Neuronal stem cell (in vitro differentiated cells): Measurements from ENCODE around the gene MYBL2.

Experiments used
- DNase-seq: peaks from one replicate; pipeline ENCODE4 v3.0.0-alpha.2; 2013; ENCODE audit warnings: low spot score
- H2AFZ ChIP-seq: one replicate; pipeline ENCODE4 v1.6.1; 2013; ENCODE audit warnings: mild to moderate bottlenecking, low read length, inconsistent platforms
- H2AK5ac ChIP-seq: 2 replicates; pipeline ENCODE4 v1.6.1; 2013; ENCODE audit warnings: low read depth, mild to moderate bottlenecking, inconsistent platforms, low read length, moderate library complexity, mixed read lengths
- H2BK120ac ChIP-seq: 2 replicates; pipeline ENCODE4 v1.6.1; 2013; ENCODE audit warnings: low read depth, mild to moderate bottlenecking, inconsistent platforms, low read length, moderate library complexity, mixed read lengths
- H2BK12ac ChIP-seq: one replicate; pipeline ENCODE4 v1.6.1; 2013; ENCODE audit warnings: low read length, inconsistent platforms
- H2BK15ac ChIP-seq: 2 replicates; pipeline ENCODE4 v1.6.1; 2013; ENCODE audit warnings: mild to moderate bottlenecking, low read length, inconsistent platforms, mixed read lengths
- H2BK5ac ChIP-seq: one replicate; pipeline ENCODE4 v1.6.1; 2013; ENCODE audit warnings: inconsistent platforms, mild to moderate bottlenecking, low read length, moderate library complexity
- H3K14ac ChIP-seq: one replicate; pipeline ENCODE4 v1.6.1; 2013; ENCODE audit warnings: low read length, inconsistent platforms
- H3K18ac ChIP-seq: 2 replicates; pipeline ENCODE4 v1.6.1; 2013; ENCODE audit warnings: low read length, inconsistent platforms
- H3K23ac ChIP-seq: 2 replicates; pipeline ENCODE4 v1.6.1; 2013; ENCODE audit warnings: low read depth, mild to moderate bottlenecking, mixed read lengths, low read length, inconsistent platforms; ENCODE audit not compliant: poor library complexity
- H3K27ac ChIP-seq: replicated peaks from 3 replicates; pipeline ENCODE4 v1.5.1; 2013; ENCODE audit warnings: low read length, inconsistent platforms
- H3K27me3 ChIP-seq, 3 experiments: 2 replicates each; pipeline ENCODE4 v1.6.1; 2013; ENCODE audit warnings: low read length in 3 of 3, mild to moderate bottlenecking in 2 of 3, inconsistent platforms in 1 of 3, low read depth in 1 of 3, mixed read lengths in 1 of 3, moderate library complexity in 1 of 3; ENCODE audit not compliant: control insufficient read depth in 3 of 3, insufficient read depth in 3 of 3
- H3K36me3 ChIP-seq, 2 donors: replicated peaks in 1 of 2; 2 replicates each; pipeline ENCODE4 v1.6.1; 2013; ENCODE audit warnings: low read length in 2 of 2; ENCODE audit not compliant: control insufficient read depth in 2 of 2, insufficient read depth in 2 of 2
- H3K4ac ChIP-seq: 2 replicates; pipeline ENCODE4 v1.6.1; 2013; ENCODE audit warnings: inconsistent platforms, mild to moderate bottlenecking, low read length, moderate library complexity
- H3K4me1 ChIP-seq, 2 donors: 1 replicate in 1 of 2; 2 replicates in 1 of 2; pipeline ENCODE4 v1.6.1; 2013; ENCODE audit warnings: low read length in 2 of 2, low read depth in 1 of 2; ENCODE audit not compliant: control insufficient read depth in 2 of 2, insufficient read depth in 1 of 2
- H3K4me2 ChIP-seq: one replicate; pipeline ENCODE4 v1.6.1; 2013; ENCODE audit warnings: mild to moderate bottlenecking, low read length, inconsistent platforms; ENCODE audit not compliant: insufficient read depth, poor library complexity, severe bottlenecking
- H3K4me3 ChIP-seq, 2 donors: 2 replicates each; pipeline ENCODE4 v1.5.1; 2013; ENCODE audit warnings: low read length in 2 of 2, mild to moderate bottlenecking in 2 of 2, inconsistent platforms in 1 of 2, moderate library complexity in 1 of 2
- H3K79me1 ChIP-seq: one replicate; pipeline ENCODE4 v1.6.1; 2013; ENCODE audit warnings: low read depth, mild to moderate bottlenecking, inconsistent platforms, low read length, moderate library complexity
- H3K9ac ChIP-seq: one replicate; pipeline ENCODE4 v1.6.1; 2013; ENCODE audit warnings: mild to moderate bottlenecking, low read depth, low read length, inconsistent platforms; ENCODE audit not compliant: poor library complexity
- H3K9me3 ChIP-seq, 2 donors: replicated peaks in 1 of 2; 2 replicates each; pipeline versions ENCODE3 to v1.6.1; 2013; ENCODE audit warnings: low read length in 2 of 2, mild to moderate bottlenecking in 2 of 2, inconsistent platforms in 1 of 2, low read depth in 1 of 2, mixed read lengths in 1 of 2, moderate library complexity in 1 of 2; ENCODE audit not compliant: control insufficient read depth in 2 of 2, insufficient read depth in 1 of 2
- H4K8ac ChIP-seq: one replicate; pipeline ENCODE4 v1.6.1; 2013; ENCODE audit warnings: low read depth, mild to moderate bottlenecking, inconsistent platforms, low read length, moderate library complexity
- H4K91ac ChIP-seq: one replicate; pipeline ENCODE4 v1.6.1; 2013; ENCODE audit warnings: low read length, low read depth, mild to moderate bottlenecking, inconsistent platforms; ENCODE audit not compliant: poor library complexity
- WGBS, 2 donors: extraction: QIAGEN DNeasy Blood & Tissue Kit; methylation state at CpG; one replicate each; pipeline ENCODE4 v1.1.7; 2013; ENCODE audit warnings: missing lambda C conversion rate in 2 of 2, mixed read lengths in 1 of 2; ENCODE audit not compliant: insufficient read length in 2 of 2, insufficient replicate concordance in 1 of 2; ENCODE audit errors: extremely low coverage in 2 of 2; 5-methylcytosine and 5-hydroxymethylcytosine counted together

MYBL2 gene

DNA sequence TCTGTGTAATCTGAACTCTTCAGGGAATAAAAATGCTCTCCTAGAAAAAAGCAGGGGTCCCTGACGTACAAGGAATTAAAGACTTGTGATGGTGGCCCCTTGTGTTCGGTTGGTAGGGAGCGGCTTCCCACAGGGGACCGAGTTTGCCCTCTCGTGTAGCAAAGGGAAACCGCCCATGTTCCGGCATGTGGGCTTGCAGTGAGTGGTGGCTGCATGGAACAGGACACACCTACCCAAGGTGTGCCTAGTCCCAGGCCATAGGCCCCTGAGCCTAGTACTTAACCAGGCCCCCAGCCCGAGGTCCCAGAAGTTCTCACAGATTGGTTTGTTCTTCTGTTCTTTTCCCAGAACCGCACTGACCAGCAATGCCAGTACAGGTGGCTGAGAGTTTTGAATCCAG lies 15.5 kb downstream of the MYBL2 start:
- no peak for DNase-seq
- Histone ChIP-seq H3K4me1 (peaks cover 0 to 7% of the 10 kb centered on the region in 2 donors), H3K18ac (no peak overlapping the region), H3K27me3 (no peaks in the 10 kb centered on the region), H2AFZ (no peak overlapping the region), H3K4me3 (no peak overlapping the region), H3K4ac (no peak overlapping the region), H2AK5ac (no peak overlapping the region), H4K91ac (no peak overlapping the region), H3K14ac (no peak overlapping the region), H3K23ac (no peak overlapping the region), H3K27ac (no peak overlapping the region), H3K9me3 (no peaks in the 10 kb centered on the region), H3K36me3 (peaks cover 18 to 74% of the 10 kb centered on the region in 2 donors), H2BK15ac (no peak overlapping the region), H3K9ac (no peak overlapping the region), H2BK120ac (no peak overlapping the region), H3K4me2 (no peak overlapping the region), H2BK12ac (no peak overlapping the region), H2BK5ac (no peak overlapping the region), H3K79me1 (peaks cover 2% of the 10 kb centered on the region), H4K8ac (no peak overlapping the region)
- WGBS, 2 donors = no CpG with 5 or more reads among the region's 9 CpGs

DNA sequence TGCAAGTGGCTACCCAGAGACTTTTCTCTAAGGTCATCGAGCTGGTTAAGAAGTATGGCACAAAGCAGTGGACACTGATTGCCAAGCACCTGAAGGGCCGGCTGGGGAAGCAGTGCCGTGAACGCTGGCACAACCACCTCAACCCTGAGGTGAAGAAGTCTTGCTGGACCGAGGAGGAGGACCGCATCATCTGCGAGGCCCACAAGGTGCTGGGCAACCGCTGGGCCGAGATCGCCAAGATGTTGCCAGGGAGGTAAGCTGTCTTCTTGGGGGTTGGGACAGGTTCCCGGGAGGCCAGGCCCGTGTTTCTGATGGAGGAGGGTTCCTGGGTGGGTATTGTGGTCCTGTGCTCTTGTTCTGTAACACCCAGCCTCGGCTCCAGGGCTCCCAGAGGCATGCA lies 19.9 kb downstream of the MYBL2 start:
- Histone ChIP-seq H3K4me1 (no peaks in the 10 kb centered on the region), H3K4ac (no peak overlapping the region), H3K9me3 (no peaks in the 10 kb centered on the region), H2AK5ac (no peak overlapping the region), H2BK12ac (no peak overlapping the region), H3K14ac (peak overlapping the region; percentile 87), H3K79me1 (no peaks in the 10 kb centered on the region), H2BK120ac (no peak overlapping the region), H2BK15ac (no peak overlapping the region), H3K27ac (no peak overlapping the region), H3K18ac (no peak overlapping the region), H3K36me3 (peaks cover 28 to 78% of the 10 kb centered on the region in 2 donors), H2AFZ (no peak overlapping the region), H2BK5ac (no peak overlapping the region), H4K8ac (no peak overlapping the region), H3K27me3 (no peaks in the 10 kb centered on the region), H3K4me3 (no peak overlapping the region), H3K4me2 (no peak overlapping the region), H3K9ac (peak overlapping the region; percentile 16), H3K23ac (peak overlapping the region; percentile 59), H4K91ac (no peak overlapping the region)
- DNase-seq = no peak
- no CpG with 5 or more reads among the region's 13 CpGs for WGBS, 2 donors

DNA sequence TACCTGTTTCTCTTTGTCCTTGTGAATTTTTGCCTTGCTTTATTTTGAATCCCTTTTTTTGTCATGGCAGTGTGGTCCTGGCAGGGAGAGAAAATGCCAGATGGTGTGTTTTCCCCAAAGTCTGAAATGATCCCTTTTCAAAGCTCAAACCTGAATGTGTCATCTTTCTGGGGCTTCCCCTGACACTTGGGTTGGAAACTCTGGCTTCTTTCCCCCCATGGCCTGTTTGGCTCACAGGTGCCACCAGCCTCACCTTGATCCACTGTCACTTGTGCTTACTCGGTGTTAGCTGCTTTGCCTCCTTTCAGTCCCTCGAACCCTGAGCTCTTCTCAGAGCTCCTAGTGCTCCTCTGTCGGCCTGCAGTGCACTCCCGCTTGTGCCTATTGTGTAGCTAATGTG lies 22.3 kb downstream of the MYBL2 start:
- H3K9ac ChIP-seq = no peak overlapping the region
- H2BK15ac ChIP-seq = no peak overlapping the region
- H3K27me3 ChIP-seq = no peaks in the 10 kb centered on the region
- no peak for DNase-seq
- no peak overlapping the region for H3K23ac ChIP-seq
- no peak overlapping the region for H3K4ac ChIP-seq
- H3K27ac ChIP-seq = no peak overlapping the region
- H2AFZ ChIP-seq = no peak overlapping the region
- H3K79me1 ChIP-seq = no peaks in the 10 kb centered on the region
- H3K4me3 ChIP-seq = no peak overlapping the region
- no peak overlapping the region for H2BK12ac ChIP-seq
- H3K14ac ChIP-seq = no peak overlapping the region
- H3K9me3 ChIP-seq = no peaks in the 10 kb centered on the region
- no peak overlapping the region for H3K4me2 ChIP-seq
- H2BK120ac ChIP-seq = no peak overlapping the region
- no peak overlapping the region for H4K91ac ChIP-seq
- H2AK5ac ChIP-seq = no peak overlapping the region
- H3K18ac ChIP-seq = no peak overlapping the region
- no CpG with 5 or more reads among the region's 4 CpGs for WGBS, 2 donors
- H4K8ac ChIP-seq = no peak overlapping the region
- peaks cover 26 to 76% of the 10 kb centered on the region in 2 donors for H3K36me3 ChIP-seq
- H3K4me1 ChIP-seq = no peaks in the 10 kb centered on the region
- H2BK5ac ChIP-seq = no peak overlapping the region

DNA sequence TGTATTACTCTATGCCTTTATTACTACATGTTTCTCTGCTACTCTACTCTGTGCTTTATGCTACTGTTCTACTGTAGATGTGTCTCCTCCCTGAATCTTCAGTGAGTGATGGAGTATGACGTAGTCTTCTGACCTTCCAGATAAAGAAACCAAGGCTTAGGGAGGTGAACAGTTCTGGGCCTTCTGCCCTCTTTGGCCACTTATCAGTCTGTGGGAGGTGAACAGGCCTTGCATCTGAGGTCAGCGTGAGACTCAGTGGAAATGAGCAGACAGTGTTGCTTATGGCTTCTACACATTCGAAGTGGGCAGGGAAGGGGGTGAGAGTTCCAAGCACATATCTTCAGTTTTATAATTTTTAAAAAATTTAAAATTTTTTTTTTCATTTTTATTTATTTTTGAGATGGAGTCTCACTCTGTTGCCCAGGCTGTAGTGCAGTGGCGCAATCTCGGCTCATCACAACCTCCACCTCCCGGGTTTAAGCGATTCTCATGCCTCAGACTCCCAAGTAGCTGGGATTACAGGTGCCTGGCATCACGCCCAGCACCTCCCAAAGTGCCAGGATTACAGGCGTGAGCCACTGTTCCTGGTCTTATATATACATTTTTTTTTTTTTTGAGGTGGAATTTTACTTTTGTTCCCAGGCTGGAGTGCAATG lies 24.2 kb downstream of the MYBL2 start:
- Histone ChIP-seq H3K27me3 (no peaks in the 10 kb centered on the region), H4K8ac (no peak overlapping the region), H3K18ac (no peak overlapping the region), H4K91ac (no peak overlapping the region), H3K4me1 (no peaks in the 10 kb centered on the region), H2BK5ac (no peak overlapping the region), H3K14ac (no peak overlapping the region), H3K9me3 (no peaks in the 10 kb centered on the region), H3K4me2 (no peak overlapping the region), H2BK12ac (no peak overlapping the region), H3K4me3 (no peak overlapping the region), H2AK5ac (no peak overlapping the region), H2AFZ (no peak overlapping the region), H2BK15ac (no peak overlapping the region), H2BK120ac (no peak overlapping the region), H3K4ac (no peak overlapping the region), H3K9ac (no peak overlapping the region), H3K79me1 (no peaks in the 10 kb centered on the region), H3K27ac (no peak overlapping the region), H3K36me3 (peaks cover 25 to 86% of the 10 kb centered on the region in 2 donors), H3K23ac (no peak overlapping the region)
- WGBS, 2 donors = no CpG with 5 or more reads among the region's 9 CpGs
- no peak for DNase-seq
